Measurements from ENCODE around the gene KCNQ1.

Gene KCNQ1

GRCh38 chr11:2772544-2773031 is 327.8 kb downstream of the KCNQ1 start:
- TF ChIP-seq GATA2 (IDR thresholded peaks at IDR 0.05; ENCODE audit: low read depth, low read length) (no peak), GATA3 (IDR thresholded peaks at IDR 0.05; ENCODE audit: low read depth, low read length) (no peak)

GRCh38 chr11:2774173-2775082 is 329.6 kb downstream of the KCNQ1 start:
- TF ChIP-seq GATA2 (IDR thresholded peaks at IDR 0.05; ENCODE audit: low read depth, low read length) (no peak), GATA3 (IDR thresholded peaks at IDR 0.05; ENCODE audit: low read depth, low read length) (no peak)

GRCh38 chr11:2775083-2775625 is 330.3 kb downstream of the KCNQ1 start:
- TF ChIP-seq GATA3 (IDR thresholded peaks at IDR 0.05; ENCODE audit: low read depth, low read length) (no peak), GATA2 (IDR thresholded peaks at IDR 0.05; ENCODE audit: low read depth, low read length) (no peak)

- TF ChIP-seq GATA3 (IDR thresholded peaks at IDR 0.05; ENCODE audit: low read depth, low read length) (no peak), GATA2 (IDR thresholded peaks at IDR 0.05; ENCODE audit: low read depth, low read length) (no peak)
Observed at GRCh38 chr11:2775626-2776350, 331.0 kb downstream of the KCNQ1 start.

GRCh38 chr11:2776351-2777061 is 331.7 kb downstream of the KCNQ1 start:
- TF ChIP-seq GATA2 (IDR thresholded peaks at IDR 0.05; ENCODE audit: low read depth, low read length) (no peak), GATA3 (IDR thresholded peaks at IDR 0.05; ENCODE audit: low read depth, low read length) (no peak)

GRCh38 chr11:2777386-2777785 is 332.6 kb downstream of the KCNQ1 start:
- no peak for TF ChIP-seq GATA2 (IDR thresholded peaks at IDR 0.05; ENCODE audit: low read depth, low read length)
- no peak for TF ChIP-seq GATA3 (IDR thresholded peaks at IDR 0.05; ENCODE audit: low read depth, low read length)

GRCh38 chr11:2777871-2778629 is 333.2 kb downstream of the KCNQ1 start:
- TF ChIP-seq GATA2 (IDR thresholded peaks at IDR 0.05; ENCODE audit: low read depth, low read length) (0 out of 2 replicates have a peak, but pooled peaks have one; percentile 16), GATA3 (IDR thresholded peaks at IDR 0.05; ENCODE audit: low read depth, low read length) (no peak)

GRCh38 chr11:2778630-2779498 is 334.1 kb downstream of the KCNQ1 start:
- no peak for TF ChIP-seq GATA3 (IDR thresholded peaks at IDR 0.05; ENCODE audit: low read depth, low read length)
- TF ChIP-seq GATA2 (IDR thresholded peaks at IDR 0.05; ENCODE audit: low read depth, low read length), result peak; percentile 88

- no peak for TF ChIP-seq GATA2 (IDR thresholded peaks at IDR 0.05; ENCODE audit: low read depth, low read length)
- TF ChIP-seq GATA3 (IDR thresholded peaks at IDR 0.05; ENCODE audit: low read depth, low read length), result no peak
Observed at GRCh38 chr11:2779499-2779980, 334.7 kb downstream of the KCNQ1 start.

GRCh38 chr11:2779981-2780849 is 335.4 kb downstream of the KCNQ1 start:
- TF ChIP-seq GATA2 (IDR thresholded peaks at IDR 0.05; ENCODE audit: low read depth, low read length) (peak; percentile 91), GATA3 (IDR thresholded peaks at IDR 0.05; ENCODE audit: low read depth, low read length) (no peak)

GRCh38 chr11:2780850-2781407 is 336.1 kb downstream of the KCNQ1 start:
- TF ChIP-seq GATA3 (IDR thresholded peaks at IDR 0.05; ENCODE audit: low read depth, low read length), result no peak
- TF ChIP-seq GATA2 (IDR thresholded peaks at IDR 0.05; ENCODE audit: low read depth, low read length), result no peak
